Activated CD4-positive, CD25-positive, alpha-beta regulatory T cell treated with anti-CD3 and anti-CD28 coated beads, Interleukin-2, amount 50 U/mL, for 16 hours (primary cell): ENCODE results near the gene PPDPF.

ENCODE experiments used
- DNase-seq: peaks from one replicate; pipeline ENCODE4 v3.0.0-alpha.2; 2020; ENCODE audit warnings: low read depth, low spot score

PPDPF gene

GRCh38 chr20:63487781-63488241, 32.8 kb upstream of the PPDPF start:
- no peak for DNase-seq

- no peak for DNase-seq
Observed at GRCh38 chr20:63488315-63489251, 32.0 kb upstream of the PPDPF start.

- no peak for DNase-seq
Observed at GRCh38 chr20:63490416-63490815, 30.1 kb upstream of the PPDPF start.

- DNase-seq = no peak
Observed at GRCh38 chr20:63491078-63491477, 29.5 kb upstream of the PPDPF start.

- no peak for DNase-seq
Observed at GRCh38 chr20:63491635-63492230, 28.8 kb upstream of the PPDPF start.

- DNase-seq = no peak
Observed at GRCh38 chr20:63492518-63492917, 28.0 kb upstream of the PPDPF start.

- no peak for DNase-seq
Observed at GRCh38 chr20:63492982-63493381, 27.6 kb upstream of the PPDPF start.

- DNase-seq = no peak
Observed at GRCh38 chr20:63493563-63494020, 27.0 kb upstream of the PPDPF start.

- no peak for DNase-seq
Observed at GRCh38 chr20:63494084-63494419, 26.5 kb upstream of the PPDPF start.

GRCh38 chr20:63494420-63495166, 26.0 kb upstream of the PPDPF start:
- no peak for DNase-seq

- no peak for DNase-seq
Observed at GRCh38 chr20:63495167-63495720, 25.3 kb upstream of the PPDPF start.

GRCh38 chr20:63495741-63496595, 24.6 kb upstream of the PPDPF start:
- DNase-seq = peak; percentile 61

GRCh38 chr20:63496596-63497120, 23.9 kb upstream of the PPDPF start:
- DNase-seq = no peak

GRCh38 chr20:63497138-63497945, 23.2 kb upstream of the PPDPF start:
- DNase-seq = no peak

GRCh38 chr20:63497946-63498935, 22.3 kb upstream of the PPDPF start:
- no peak for DNase-seq

- DNase-seq = no peak
Observed at GRCh38 chr20:63498960-63499337, 21.6 kb upstream of the PPDPF start, which contains the start of gene EEF1A2. Gene EEF1A2 (minus strand): TSS chr20:63499083. CDS start chr20:63497763, 1,320 bp downstream.

- DNase-seq = no peak
Observed at GRCh38 chr20:63499338-63499969, 21.1 kb upstream of the PPDPF start.
